ENCODE results near the gene MMAA. TPM values are rescaled to one million over a fixed set of nuclear protein-coding genes. Genes with fewer than 3 reads are reported as not detected.

Gene MMAA
- total and polyA plus RNA-seq, 9 of the 15 experiments (the other 6 are each of a cell fraction or from before 2014, with no cell fraction given), result 0.86 to 2.3 (median 1.4) TPM

DNA sequence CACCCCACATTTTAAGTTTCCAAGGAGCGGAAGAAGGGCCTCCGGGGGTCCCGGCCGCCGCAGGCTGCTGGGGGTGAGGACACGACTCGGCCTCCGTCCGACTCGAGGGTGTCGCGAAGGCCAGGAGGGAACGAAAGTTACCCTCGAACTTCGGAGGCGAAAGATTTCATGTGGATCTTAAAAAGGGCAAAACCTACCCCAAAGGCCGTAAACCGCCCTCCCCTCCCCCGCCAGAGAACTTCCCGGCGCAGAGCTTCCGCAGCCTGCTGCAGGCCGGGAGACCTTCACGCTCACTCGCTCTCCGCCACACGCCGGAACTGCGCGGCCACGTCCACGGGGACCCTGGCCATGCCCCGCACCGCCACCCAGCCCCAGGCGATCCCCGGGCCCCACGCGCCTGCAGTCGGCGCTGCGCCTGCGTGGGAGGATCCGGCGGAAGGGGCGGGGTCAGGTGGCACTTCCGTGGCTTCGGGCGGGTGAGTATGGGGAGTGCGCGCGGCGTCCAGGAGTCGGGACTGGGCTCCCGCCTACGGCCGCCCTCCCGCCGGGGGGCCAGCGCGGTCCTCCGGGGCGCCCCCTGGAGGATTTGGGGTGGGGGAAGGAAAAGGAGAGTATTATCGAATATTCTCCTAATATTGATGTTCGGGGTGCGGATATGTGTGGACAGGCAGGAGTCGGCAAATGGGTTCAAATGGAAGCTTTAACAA lies at the start of gene MMAA (continued):
- TF ChIP-seq, protein P1, sequence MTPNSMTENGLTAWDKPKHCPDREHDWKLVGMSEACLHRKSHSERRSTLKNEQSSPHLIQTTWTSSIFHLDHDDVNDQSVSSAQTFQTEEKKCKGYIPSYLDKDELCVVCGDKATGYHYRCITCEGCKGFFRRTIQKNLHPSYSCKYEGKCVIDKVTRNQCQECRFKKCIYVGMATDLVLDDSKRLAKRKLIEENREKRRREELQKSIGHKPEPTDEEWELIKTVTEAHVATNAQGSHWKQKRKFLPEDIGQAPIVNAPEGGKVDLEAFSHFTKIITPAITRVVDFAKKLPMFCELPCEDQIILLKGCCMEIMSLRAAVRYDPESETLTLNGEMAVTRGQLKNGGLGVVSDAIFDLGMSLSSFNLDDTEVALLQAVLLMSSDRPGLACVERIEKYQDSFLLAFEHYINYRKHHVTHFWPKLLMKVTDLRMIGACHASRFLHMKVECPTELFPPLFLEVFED (CRISPR knock-in tag; conservative IDR thresholded peaks at IDR 0.05), result no peak
- TF ChIP-seq TBP (optimal IDR thresholded peaks at IDR 0.05; ENCODE audit: low read depth, low read length) (peak; percentile 82), STAT5A (IDR thresholded peaks at IDR 0.05; ENCODE audit: borderline replicate concordance, low read length) (0 out of 2 replicates have a peak, but pooled peaks have one; percentile 9), ZNF586 (CRISPR knock-in tag; conservative IDR thresholded peaks at IDR 0.05) (no peak), PHF20 (IDR thresholded peaks at IDR 0.05; ENCODE audit: partially characterized antibody) (peak; percentile 88), ZBTB8A (IDR thresholded peaks at IDR 0.05; ENCODE audit: partially characterized antibody) (no peak), PYGO2 (tag; IDR thresholded peaks at IDR 0.05) (no peak), HDAC3 (IDR thresholded peaks at IDR 0.05; ENCODE audit: borderline replicate concordance, partially characterized antibody) (no peak), ZKSCAN8 (CRISPR knock-in tag; IDR thresholded peaks at IDR 0.05) (no peak), SREBF2 (CRISPR knock-in tag; IDR thresholded peaks at IDR 0.05) (no peak), EHMT2 (IDR thresholded peaks at IDR 0.05) (peak; percentile 75)
- TF ChIP-seq, protein P2, sequence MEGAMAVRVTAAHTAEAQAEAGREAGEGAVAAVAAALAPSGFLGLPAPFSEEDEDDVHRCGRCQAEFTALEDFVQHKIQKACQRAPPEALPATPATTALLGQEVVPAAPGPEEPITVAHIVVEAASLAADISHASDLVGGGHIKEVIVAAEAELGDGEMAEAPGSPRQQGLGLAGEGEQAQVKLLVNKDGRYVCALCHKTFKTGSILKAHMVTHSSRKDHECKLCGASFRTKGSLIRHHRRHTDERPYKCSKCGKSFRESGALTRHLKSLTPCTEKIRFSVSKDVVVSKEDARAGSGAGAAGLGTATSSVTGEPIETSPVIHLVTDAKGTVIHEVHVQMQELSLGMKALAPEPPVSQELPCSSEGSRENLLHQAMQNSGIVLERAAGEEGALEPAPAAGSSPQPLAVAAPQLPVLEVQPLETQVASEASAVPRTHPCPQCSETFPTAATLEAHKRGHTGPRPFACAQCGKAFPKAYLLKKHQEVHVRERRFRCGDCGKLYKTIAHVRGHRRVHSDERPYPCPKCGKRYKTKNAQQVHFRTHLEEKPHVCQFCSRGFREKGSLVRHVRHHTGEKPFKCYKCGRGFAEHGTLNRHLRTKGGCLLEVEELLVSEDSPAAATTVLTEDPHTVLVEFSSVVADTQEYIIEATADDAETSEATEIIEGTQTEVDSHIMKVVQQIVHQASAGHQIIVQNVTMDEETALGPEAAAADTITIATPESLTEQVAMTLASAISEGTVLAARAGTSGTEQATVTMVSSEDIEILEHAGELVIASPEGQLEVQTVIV (CRISPR knock-in tag; IDR thresholded peaks at IDR 0.05; ENCODE audit: borderline replicate concordance), result no peak
- TF ChIP-seq, protein P3, sequence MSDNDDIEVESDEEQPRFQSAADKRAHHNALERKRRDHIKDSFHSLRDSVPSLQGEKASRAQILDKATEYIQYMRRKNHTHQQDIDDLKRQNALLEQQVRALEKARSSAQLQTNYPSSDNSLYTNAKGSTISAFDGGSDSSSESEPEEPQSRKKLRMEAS (CRISPR knock-in tag; IDR thresholded peaks at IDR 0.05), result peak; percentile 95
- TF ChIP-seq, protein P4, sequence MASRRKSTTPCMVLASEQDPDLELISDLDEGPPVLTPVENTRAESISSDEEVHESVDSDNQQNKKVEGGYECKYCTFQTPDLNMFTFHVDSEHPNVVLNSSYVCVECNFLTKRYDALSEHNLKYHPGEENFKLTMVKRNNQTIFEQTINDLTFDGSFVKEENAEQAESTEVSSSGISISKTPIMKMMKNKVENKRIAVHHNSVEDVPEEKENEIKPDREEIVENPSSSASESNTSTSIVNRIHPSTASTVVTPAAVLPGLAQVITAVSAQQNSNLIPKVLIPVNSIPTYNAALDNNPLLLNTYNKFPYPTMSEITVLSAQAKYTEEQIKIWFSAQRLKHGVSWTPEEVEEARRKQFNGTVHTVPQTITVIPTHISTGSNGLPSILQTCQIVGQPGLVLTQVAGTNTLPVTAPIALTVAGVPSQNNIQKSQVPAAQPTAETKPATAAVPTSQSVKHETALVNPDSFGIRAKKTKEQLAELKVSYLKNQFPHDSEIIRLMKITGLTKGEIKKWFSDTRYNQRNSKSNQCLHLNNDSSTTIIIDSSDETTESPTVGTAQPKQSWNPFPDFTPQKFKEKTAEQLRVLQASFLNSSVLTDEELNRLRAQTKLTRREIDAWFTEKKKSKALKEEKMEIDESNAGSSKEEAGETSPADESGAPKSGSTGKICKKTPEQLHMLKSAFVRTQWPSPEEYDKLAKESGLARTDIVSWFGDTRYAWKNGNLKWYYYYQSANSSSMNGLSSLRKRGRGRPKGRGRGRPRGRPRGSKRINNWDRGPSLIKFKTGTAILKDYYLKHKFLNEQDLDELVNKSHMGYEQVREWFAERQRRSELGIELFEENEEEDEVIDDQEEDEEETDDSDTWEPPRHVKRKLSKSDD (conservative IDR thresholded peaks at IDR 0.05; ENCODE audit: low read length), result no peak
- TF ChIP-seq, protein P5, sequence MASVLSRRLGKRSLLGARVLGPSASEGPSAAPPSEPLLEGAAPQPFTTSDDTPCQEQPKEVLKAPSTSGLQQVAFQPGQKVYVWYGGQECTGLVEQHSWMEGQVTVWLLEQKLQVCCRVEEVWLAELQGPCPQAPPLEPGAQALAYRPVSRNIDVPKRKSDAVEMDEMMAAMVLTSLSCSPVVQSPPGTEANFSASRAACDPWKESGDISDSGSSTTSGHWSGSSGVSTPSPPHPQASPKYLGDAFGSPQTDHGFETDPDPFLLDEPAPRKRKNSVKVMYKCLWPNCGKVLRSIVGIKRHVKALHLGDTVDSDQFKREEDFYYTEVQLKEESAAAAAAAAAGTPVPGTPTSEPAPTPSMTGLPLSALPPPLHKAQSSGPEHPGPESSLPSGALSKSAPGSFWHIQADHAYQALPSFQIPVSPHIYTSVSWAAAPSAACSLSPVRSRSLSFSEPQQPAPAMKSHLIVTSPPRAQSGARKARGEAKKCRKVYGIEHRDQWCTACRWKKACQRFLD (CRISPR knock-in tag; IDR thresholded peaks at IDR 0.05), result no peak
- TF ChIP-seq, protein P6, sequence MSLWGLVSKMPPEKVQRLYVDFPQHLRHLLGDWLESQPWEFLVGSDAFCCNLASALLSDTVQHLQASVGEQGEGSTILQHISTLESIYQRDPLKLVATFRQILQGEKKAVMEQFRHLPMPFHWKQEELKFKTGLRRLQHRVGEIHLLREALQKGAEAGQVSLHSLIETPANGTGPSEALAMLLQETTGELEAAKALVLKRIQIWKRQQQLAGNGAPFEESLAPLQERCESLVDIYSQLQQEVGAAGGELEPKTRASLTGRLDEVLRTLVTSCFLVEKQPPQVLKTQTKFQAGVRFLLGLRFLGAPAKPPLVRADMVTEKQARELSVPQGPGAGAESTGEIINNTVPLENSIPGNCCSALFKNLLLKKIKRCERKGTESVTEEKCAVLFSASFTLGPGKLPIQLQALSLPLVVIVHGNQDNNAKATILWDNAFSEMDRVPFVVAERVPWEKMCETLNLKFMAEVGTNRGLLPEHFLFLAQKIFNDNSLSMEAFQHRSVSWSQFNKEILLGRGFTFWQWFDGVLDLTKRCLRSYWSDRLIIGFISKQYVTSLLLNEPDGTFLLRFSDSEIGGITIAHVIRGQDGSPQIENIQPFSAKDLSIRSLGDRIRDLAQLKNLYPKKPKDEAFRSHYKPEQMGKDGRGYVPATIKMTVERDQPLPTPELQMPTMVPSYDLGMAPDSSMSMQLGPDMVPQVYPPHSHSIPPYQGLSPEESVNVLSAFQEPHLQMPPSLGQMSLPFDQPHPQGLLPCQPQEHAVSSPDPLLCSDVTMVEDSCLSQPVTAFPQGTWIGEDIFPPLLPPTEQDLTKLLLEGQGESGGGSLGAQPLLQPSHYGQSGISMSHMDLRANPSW (CRISPR knock-in tag; IDR thresholded peaks at IDR 0.05), result no peak
